SK-N-SH treated with all-trans-retinoic acid at 6 μM for 48 hours (cell line): ENCODE data around the gene TSKU.

Experiments
- ARNTL ChIP-seq: fragments of 450-650 bp; formaldehyde crosslinking; IDR thresholded peaks from 2 replicates; pipeline ENCODE4 v1.5.0; 2020; ENCODE audit warnings: low read depth, mild to moderate bottlenecking, moderate library complexity, borderline replicate concordance
- PATZ1 ChIP-seq: fragments of 250-450 bp; sonication (Bioruptor Pico); IDR thresholded peaks from 2 replicates; pipeline ENCODE4 v1.8.0; 2020; ENCODE audit warnings: mild to moderate bottlenecking, moderate library complexity, borderline replicate concordance
- ZFP30 ChIP-seq: fragments of 450-650 bp; formaldehyde crosslinking; IDR thresholded peaks from 2 replicates; pipeline ENCODE4 v1.5.0; 2022; ENCODE audit warnings: mild to moderate bottlenecking, moderate library complexity
- TF ChIP-seq, protein P1 (sequence below): fragments of 250-450 bp; sonication (Bioruptor Pico); IDR thresholded peaks from 2 replicates; pipeline ENCODE4 v1.5.1; 2020; ENCODE audit warnings: low read depth, mild to moderate bottlenecking, moderate library complexity

DNA sequence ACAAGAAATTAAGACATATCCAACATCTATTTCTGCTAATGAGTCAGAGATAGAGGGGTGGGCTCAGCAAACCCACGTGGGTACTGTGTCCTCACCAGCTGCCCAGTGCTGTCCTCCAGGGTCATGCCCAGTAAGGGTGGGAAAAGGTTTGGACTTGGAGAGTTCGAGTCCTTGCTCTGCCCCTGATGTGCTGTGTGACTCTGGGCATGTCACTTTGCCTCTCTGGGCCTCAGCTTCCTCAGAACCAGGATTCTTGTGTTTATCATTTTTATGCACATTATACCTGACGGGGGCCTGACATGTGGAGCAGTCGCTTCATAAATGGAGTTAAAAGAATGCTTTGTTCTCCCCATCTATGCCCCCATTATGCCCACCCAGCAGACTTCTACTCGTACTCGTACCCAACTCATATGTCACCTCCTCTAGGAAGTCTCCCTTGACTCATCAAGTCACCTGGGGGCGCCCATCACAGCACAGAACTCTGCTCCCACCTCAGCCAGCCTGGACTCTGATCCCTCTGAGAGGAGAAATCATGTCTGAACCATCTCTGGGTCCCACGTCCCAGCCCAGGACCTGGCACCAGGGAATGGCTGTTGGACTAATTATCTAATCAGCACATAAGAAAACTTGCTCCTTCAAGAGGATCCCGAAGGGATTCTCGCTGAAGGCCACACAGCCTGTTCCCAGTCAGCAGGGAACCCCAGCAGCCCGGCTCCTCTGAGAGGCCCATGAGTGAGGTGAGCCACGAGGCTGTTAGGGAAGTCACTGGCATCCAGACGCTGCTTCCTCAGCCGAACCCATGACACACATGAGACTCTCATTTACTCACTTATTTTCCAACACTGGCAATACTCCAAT is 38.7 kb upstream of the TSKU start:
- TF ChIP-seq ZFP30 (no peak), ARNTL (CRISPR knock-in tag) (no peak), PATZ1 (CRISPR knock-in tag) (no peak)
- TF ChIP-seq, protein P1, sequence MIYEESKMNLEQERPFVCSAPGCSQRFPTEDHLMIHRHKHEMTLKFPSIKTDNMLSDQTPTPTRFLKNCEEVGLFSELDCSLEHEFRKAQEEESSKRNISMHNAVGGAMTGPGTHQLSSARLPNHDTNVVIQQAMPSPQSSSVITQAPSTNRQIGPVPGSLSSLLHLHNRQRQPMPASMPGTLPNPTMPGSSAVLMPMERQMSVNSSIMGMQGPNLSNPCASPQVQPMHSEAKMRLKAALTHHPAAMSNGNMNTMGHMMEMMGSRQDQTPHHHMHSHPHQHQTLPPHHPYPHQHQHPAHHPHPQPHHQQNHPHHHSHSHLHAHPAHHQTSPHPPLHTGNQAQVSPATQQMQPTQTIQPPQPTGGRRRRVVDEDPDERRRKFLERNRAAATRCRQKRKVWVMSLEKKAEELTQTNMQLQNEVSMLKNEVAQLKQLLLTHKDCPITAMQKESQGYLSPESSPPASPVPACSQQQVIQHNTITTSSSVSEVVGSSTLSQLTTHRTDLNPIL (CRISPR knock-in tag), result no peak
